UCSD-AML1 (cell line): ENCODE data around the gene POLR1E.

ENCODE experiments used
- DNase-seq: peaks from one replicate; lab custom pipeline; 2025; ENCODE audit not compliant: unreplicated experiment; lab: John Stamatoyannopoulos, UW

Gene POLR1E

GRCh38 chr9:37534412-37534811 lies 48.7 kb downstream of the POLR1E start:
- DNase-seq = no peak

GRCh38 chr9:37534901-37535300 lies 49.2 kb downstream of the POLR1E start:
- DNase-seq = no peak

GRCh38 chr9:37538099-37538498 lies 52.4 kb downstream of the POLR1E start:
- DNase-seq = no peak

GRCh38 chr9:37539634-37540033 lies 53.9 kb downstream of the POLR1E start:
- DNase-seq = no peak

- no peak for DNase-seq
Measured at GRCh38 chr9:37540634-37541033, 54.9 kb downstream of the POLR1E start.

- no peak for DNase-seq
Measured at GRCh38 chr9:37541465-37541864, 55.7 kb downstream of the POLR1E start.

GRCh38 chr9:37542488-37542887 lies 56.7 kb downstream of the POLR1E start:
- DNase-seq = no peak

GRCh38 chr9:37542895-37543294 lies 57.1 kb downstream of the POLR1E start:
- no peak for DNase-seq

GRCh38 chr9:37543468-37543867 lies 57.7 kb downstream of the POLR1E start:
- no peak for DNase-seq

GRCh38 chr9:37547328-37547878 lies 61.7 kb downstream of the POLR1E start:
- DNase-seq = no peak

- DNase-seq = no peak
Measured at GRCh38 chr9:37549527-37549926, 63.8 kb downstream of the POLR1E start.

- DNase-seq = no peak
Measured at GRCh38 chr9:37550781-37551180, 65.0 kb downstream of the POLR1E start.

GRCh38 chr9:37551468-37551867 lies 65.7 kb downstream of the POLR1E start:
- DNase-seq = no peak

- no peak for DNase-seq
Measured at GRCh38 chr9:37551888-37552287, 66.1 kb downstream of the POLR1E start.
